ENCODE measurements around the gene GORASP2.

Gene GORASP2

DNA sequence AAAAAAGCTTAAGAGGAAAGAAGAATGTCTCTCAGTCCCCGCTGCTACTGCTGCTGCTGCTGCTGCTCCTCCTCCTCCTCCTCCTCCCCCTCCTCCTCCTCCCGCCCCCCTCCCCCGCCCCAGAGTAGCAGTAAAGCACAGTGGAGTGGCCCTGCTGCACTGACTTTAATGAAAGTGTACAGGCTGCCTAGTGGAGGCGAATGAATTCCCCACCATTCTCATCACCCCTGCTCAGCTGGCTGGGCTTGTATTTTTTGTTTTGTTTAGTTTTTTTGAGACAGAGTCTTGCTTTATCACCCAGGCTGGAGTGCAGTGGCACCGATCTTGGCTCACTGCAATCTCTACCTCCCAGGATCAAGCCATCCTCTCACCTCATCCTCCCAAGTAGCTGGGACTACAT, 34.3 kb downstream of the GORASP2 start:
- H3K36me3 ChIP-seq (ENCODE audit: control insufficient read depth, insufficient read depth, low read length), result peaks cover 22% of the 10 kb centered on the region
- TF ChIP-seq, protein P1, sequence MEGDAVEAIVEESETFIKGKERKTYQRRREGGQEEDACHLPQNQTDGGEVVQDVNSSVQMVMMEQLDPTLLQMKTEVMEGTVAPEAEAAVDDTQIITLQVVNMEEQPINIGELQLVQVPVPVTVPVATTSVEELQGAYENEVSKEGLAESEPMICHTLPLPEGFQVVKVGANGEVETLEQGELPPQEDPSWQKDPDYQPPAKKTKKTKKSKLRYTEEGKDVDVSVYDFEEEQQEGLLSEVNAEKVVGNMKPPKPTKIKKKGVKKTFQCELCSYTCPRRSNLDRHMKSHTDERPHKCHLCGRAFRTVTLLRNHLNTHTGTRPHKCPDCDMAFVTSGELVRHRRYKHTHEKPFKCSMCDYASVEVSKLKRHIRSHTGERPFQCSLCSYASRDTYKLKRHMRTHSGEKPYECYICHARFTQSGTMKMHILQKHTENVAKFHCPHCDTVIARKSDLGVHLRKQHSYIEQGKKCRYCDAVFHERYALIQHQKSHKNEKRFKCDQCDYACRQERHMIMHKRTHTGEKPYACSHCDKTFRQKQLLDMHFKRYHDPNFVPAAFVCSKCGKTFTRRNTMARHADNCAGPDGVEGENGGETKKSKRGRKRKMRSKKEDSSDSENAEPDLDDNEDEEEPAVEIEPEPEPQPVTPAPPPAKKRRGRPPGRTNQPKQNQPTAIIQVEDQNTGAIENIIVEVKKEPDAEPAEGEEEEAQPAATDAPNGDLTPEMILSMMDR (IDR thresholded peaks at IDR 0.05; ENCODE audit: insufficient read depth, low read length, poor library complexity, severe bottlenecking), result no peak
- H3K4me3 ChIP-seq (replicated peaks; ENCODE audit: low read depth, low read length), result no peak overlapping the region
- DNase-seq (ENCODE audit: extremely low read depth, insufficient read length), result no peak
- H3K27me3 ChIP-seq (replicated peaks; ENCODE audit: control insufficient read depth, insufficient read depth, low read length), result no peaks in the 10 kb centered on the region

GRCh38 chr2:170965446-170966225, 36.6 kb downstream of the GORASP2 start:
- H3K4me3 ChIP-seq (replicated peaks; ENCODE audit: low read depth, low read length), result no peak overlapping the region
- TF ChIP-seq, protein P1 (IDR thresholded peaks at IDR 0.05; ENCODE audit: insufficient read depth, low read length, poor library complexity, severe bottlenecking), result no peak
- DNase-seq (ENCODE audit: extremely low read depth, insufficient read length), result no peak
- H3K36me3 ChIP-seq (ENCODE audit: control insufficient read depth, insufficient read depth, low read length), result peaks cover 22% of the 10 kb centered on the region
- H3K27me3 ChIP-seq (replicated peaks; ENCODE audit: control insufficient read depth, insufficient read depth, low read length), result no peaks in the 10 kb centered on the region

DNA sequence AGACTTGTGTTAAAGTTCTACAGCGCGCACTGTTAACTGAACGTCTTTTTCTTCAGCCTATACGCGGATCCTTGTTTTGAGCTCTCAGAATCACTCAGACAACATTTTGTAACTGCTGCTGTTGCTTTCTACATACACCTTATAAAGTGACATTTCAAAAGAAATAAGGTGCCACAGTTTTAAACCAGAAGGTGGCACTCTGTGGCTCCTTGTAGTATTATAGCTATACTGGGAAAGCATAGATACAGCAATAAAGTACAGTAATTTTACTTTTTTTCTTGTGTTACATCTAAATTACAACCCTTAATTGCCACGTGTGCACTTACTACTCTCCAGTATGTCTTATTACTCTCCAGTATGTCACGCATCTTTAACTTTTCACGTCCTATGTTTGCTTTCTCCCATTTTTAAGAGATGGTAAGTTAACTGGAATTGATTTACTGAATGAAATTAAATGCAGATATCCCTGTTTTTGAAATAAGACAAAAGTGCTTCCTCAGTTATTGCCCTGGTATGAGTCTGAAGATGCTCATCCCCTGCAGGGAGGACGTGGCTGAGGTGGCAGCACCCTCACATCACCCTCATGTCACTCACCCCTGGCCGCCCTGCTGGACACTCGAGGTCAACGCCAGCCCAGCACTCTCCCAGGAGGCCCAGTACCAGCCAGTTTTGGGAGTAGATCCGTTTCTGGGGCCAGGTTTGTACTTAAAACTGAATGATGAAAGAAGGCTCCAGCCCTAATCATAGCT, 37.8 kb downstream of the GORASP2 start:
- Histone ChIP-seq H3K27me3 (replicated peaks; ENCODE audit: control insufficient read depth, insufficient read depth, low read length) (no peaks in the 10 kb centered on the region), H3K4me3 (replicated peaks; ENCODE audit: low read depth, low read length) (no peak overlapping the region), H3K36me3 (ENCODE audit: control insufficient read depth, insufficient read depth, low read length) (peaks cover 17% of the 10 kb centered on the region)
- DNase-seq (ENCODE audit: extremely low read depth, insufficient read length), result no peak
- TF ChIP-seq, protein P1 (IDR thresholded peaks at IDR 0.05; ENCODE audit: insufficient read depth, low read length, poor library complexity, severe bottlenecking), result peak; percentile 25

DNA sequence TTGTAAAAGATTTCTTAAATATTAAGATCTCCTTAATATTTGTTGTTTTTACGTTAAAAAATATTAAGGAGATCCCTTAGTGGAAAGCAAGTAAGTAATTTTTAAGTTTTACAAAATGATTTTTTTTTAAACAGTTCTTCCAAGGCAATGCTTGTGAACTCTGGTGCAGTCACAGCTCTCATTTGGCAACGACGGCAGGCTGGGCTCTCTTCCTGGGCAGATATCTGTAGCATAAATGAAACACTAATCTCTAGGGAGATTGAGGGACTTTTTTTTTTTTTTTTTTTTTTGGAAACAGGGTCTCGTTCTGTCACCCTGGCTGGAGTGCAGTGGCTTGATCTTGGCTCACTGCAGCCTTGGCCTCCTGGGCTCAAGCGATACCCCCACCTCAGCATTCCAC, 38.5 kb downstream of the GORASP2 start:
- no peaks in the 10 kb centered on the region for H3K27me3 ChIP-seq (replicated peaks; ENCODE audit: control insufficient read depth, insufficient read depth, low read length)
- no peak overlapping the region for H3K4me3 ChIP-seq (replicated peaks; ENCODE audit: low read depth, low read length)
- DNase-seq (ENCODE audit: extremely low read depth, insufficient read length), result no peak
- TF ChIP-seq, protein P1 (IDR thresholded peaks at IDR 0.05; ENCODE audit: insufficient read depth, low read length, poor library complexity, severe bottlenecking), result no peak
- peaks cover 17% of the 10 kb centered on the region for H3K36me3 ChIP-seq (ENCODE audit: control insufficient read depth, insufficient read depth, low read length)

- Histone ChIP-seq H3K27me3 (replicated peaks; ENCODE audit: control insufficient read depth, insufficient read depth, low read length) (no peaks in the 10 kb centered on the region), H3K4me3 (replicated peaks; ENCODE audit: low read depth, low read length) (no peak overlapping the region), H3K36me3 (ENCODE audit: control insufficient read depth, insufficient read depth, low read length) (peaks cover 15% of the 10 kb centered on the region)
- TF ChIP-seq, protein P1 (IDR thresholded peaks at IDR 0.05; ENCODE audit: insufficient read depth, low read length, poor library complexity, severe bottlenecking), result no peak
- DNase-seq (ENCODE audit: extremely low read depth, insufficient read length), result no peak
These were observed 39.4 kb downstream of the GORASP2 start for GRCh38 chr2:170968205-170969003.
